Measurements from ENCODE around the gene PRUNE2.
"Not testable (repeated sequence)": the region's sequence is repeated elsewhere in the genome, so short reads cannot be mapped to it uniquely, and the experiment has no call there.

The PRUNE2 gene

DNA sequence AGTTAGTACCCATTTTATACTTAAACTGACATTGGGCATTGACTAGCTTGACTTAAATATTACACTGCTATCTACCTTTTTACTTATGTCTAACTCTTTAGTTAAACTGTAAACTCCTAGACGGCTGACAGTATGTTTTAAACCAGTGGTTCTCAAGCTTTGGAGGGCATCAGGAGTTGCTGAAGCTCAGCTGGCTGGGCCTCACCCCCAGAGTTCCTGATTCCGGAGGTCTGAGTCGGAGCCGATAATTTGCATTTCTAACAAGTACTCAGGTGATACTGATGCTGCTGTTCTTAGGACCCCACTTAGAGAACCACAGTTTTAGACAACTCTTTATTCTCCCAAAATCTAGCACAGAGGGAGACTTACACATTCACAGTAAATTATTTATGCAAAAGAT, 205.0 kb downstream of the PRUNE2 start:
- no peak for DNase-seq (ENCODE audit: low read depth in 1 of 2, low spot score in 1 of 2)

DNA sequence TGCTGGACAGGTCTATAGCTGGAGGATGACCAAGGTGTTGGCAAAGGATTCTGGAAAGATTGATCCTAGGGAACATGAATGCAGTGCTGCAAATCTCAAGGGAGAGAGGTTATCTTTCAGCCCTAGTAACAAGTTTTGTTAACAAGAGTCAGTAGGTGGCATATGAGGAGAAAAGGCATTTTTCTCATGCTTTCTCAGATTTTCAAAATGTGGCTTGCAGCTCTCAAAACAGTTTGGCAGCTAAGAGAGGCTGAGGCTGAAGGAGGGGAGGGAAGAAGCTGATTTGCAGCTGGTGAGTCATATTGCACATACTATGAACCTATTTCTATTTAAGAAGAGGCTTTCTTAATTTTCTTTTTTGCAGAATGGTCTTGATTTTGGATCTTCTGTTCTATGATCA, 205.9 kb downstream of the PRUNE2 start:
- DNase-seq (ENCODE audit: low read depth in 1 of 2, low spot score in 1 of 2): no peak

DNA sequence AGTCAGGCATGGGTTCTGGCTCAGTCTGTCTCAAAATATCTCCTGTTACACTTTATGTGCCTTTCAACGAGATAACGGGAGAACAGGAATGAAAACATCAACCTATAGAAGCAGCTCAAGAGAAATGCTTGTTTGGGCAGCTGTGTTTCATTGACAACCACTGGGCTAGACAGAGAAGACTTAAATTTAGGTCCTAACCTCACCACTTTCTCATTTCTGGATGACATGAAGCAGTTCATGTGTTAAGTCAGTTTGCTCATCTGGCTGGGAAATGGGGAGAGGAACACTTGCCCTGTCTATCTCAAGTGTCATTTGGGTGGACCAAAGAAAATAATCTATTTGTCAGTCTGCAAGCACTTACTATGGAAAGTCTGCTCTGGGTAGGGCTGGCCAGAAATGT, 208.4 kb downstream of the PRUNE2 start:
- DNase-seq (ENCODE audit: low read depth in 1 of 2, low spot score in 1 of 2): no peak

DNA sequence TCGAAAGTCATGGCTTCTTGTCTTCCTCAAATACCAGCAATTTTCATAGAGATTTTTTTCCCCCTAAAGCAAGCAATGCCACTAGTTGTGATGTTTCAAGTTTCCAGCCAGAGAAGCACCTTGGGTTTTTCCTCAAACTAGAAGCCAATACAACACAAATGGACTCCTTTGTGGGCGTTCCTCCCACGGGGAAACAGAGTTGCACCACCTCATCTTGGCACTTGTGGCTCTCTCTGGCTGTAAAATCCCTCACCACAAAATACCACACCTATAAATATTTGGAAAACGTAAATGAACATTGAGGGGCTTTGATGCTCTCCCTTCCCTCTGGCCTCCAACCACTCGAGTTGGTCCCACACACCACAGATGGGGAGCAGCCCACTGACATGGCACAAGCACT, 208.8 kb downstream of the PRUNE2 start:
- DNase-seq (ENCODE audit: low read depth in 1 of 2, low spot score in 1 of 2): no peak

DNA sequence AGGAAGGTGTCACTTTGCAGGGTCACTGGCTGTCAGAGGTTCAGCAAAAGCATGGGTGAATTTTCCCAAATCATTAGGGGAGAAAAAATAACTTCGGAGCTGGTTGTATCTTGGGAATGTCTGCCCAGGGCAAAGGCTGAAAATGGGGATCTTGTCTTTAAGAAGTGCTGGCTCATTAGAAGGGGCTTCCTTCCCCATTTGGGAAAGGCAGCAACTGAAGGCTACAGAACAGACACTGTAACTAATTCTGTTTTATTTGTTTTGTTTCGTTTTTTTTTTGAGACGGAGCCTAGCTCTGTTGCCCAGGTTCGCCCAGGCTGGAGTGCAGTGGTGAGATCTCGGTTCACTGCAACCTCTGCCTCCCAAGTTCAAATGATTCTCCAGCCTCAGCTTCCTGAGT, 212.0 kb downstream of the PRUNE2 start:
- DNase-seq (ENCODE audit: low read depth in 1 of 2, low spot score in 1 of 2): no peak

DNA sequence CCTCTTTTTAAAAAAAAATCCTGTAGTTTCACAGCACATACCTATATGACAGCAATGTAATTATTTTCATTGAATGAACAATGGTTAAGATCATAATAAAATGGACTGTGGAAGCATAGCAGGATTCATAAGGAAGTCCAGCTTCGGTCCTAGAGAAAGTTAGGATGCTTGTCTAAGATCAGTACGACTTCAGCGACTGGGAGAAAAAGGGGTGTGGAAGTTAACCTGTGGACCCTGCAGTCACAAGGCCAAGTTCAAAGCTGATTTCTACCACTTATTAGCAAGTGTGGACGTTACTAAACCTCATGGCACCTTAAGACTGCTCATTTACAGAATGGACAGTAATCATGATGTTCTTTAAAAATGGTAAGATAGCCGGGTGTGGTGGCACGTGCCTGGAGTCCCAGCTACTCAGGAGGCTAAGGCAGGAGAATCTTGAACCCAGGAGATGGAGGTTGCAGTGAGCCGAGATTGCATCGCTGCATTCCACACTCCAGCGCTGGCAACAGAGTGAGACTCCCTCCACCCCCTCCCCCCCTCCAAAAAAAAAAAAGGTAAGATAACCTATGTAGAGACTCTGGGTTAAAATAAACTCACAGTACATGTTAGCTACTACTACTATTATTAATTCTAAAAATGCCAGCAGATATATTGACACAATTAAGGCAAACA, 213.3 kb downstream of the PRUNE2 start:
- no peak for DNase-seq (ENCODE audit: low read depth in 1 of 2, low spot score in 1 of 2)

DNA sequence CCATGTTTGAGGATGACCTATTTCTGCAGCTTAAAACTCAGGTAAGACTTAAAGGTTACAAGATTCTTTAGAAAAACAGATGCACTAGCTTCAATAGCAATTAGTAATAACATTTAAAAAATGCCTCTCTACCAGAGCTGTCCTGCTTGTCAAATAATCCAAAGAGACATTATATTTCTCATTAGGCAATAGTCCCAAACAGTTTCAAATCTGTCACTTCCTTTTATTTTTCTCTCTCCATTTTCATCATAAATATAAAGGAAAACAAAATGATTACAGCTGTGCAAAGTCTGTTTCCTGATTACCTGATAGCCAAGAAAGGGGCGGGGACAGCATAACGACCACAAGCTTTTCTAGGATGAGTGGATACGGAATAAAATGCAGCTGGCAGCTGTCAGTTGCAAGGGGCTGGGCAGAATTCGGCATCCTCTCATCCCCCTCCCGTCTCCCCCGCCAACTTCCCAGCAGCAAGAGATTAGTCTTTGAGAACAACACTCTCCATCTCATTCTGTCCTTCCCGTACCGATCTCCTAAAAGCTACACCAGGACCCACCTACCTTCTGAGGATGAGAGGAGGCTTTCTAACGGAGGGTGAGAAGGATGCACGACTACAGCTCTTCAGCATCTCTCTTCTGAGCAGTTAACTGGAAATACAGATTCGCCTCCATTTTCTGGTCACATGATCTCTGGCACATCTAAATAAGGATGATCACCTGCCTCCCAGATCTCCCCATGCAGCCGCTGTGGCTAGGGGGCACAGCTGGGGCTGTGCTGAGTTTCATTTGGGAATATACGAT, 214.2 kb downstream of the PRUNE2 start:
- no peak for DNase-seq (ENCODE audit: low read depth in 1 of 2, low spot score in 1 of 2)

DNA sequence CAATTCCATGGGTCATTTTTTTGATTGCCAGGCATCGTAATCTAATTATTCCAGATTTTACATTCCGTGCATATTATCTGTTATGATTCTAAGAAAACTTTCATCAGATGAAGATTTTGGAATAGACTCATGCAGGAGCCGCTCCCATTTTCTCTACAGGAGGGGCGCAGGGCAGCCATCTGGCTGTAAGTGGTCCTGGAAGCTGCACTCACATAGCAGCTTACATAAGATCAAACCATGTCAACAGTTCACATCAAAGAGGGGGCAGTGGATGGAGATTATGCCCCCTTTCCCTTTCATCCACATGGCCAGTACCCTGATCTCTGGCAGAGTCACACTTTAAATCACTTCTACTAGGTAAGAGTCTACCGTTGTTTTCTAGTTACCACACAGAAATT, 214.9 kb downstream of the PRUNE2 start:
- no peak for DNase-seq (ENCODE audit: low read depth in 1 of 2, low spot score in 1 of 2)

DNA sequence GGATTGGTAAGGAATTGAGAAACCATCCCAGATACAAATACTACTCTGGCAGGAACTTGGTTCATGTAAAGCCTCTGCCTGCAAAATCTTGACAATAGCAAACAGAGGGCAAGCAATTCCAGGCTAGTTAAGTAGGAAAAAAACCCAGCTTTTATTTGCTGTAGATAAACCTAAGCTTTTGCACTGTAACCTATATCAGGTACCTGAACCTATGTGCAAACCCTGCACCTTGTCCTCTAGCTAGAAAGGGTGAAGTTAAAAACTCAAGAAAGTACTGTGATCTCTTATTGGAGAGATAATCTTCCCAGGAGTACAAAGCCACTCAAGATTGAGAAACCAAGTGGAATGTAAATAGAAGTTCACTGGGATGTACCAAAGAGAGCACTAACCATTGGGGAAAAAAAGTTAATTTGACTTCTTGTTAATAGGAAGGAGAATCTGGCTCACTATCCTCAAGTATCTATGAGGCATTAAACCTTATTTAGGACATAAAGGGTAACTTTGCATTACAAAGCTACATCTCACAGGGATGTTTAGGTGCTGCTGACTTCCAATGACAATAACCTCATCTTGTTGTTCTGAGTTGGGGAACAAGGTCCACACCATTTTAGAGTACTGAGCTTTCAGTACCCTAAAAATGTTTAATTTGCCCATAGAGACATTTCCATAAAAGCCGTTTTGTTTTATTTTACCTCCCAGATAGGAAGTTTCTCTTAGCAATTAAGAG, 215.5 kb downstream of the PRUNE2 start:
- DNase-seq (ENCODE audit: low read depth in 1 of 2, low spot score in 1 of 2): no peak

DNA sequence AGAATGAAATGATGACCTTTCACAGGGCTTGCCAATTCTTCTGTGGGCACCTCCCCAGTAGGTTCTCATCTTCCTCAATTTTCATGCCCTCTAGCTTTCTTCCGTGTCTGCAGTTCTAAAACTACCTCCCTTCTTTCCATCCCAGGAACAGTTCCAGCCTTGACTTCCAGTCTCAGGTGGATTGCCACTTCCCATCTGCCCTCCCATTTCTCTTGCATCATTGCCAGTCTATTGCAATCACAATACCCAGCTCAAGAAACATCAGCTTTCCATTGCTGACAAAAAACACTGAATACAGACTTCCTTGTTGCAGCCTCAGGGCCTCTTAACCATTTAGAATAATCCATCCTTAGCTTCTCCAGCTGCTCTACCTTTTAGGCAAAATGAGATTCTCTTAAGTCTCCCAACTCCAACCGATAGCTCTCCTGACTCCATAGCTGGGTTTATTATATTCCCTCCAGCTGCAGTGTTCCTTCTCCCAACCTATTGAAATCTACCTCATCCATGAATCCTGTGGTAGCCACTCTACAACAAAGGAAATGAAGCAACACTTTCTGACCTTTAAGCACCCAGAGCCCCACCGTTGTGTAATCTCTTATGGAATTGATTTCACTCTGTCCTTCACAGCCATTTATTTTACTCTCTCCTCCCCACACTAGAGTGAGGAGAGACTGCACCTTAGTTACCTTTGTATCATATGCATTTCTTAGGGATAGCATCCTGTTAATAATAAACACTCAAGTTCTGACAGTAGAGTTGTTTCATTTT, 217.3 kb downstream of the PRUNE2 start:
- DNase-seq (ENCODE audit: low read depth in 1 of 2, low spot score in 1 of 2): no peak

DNA sequence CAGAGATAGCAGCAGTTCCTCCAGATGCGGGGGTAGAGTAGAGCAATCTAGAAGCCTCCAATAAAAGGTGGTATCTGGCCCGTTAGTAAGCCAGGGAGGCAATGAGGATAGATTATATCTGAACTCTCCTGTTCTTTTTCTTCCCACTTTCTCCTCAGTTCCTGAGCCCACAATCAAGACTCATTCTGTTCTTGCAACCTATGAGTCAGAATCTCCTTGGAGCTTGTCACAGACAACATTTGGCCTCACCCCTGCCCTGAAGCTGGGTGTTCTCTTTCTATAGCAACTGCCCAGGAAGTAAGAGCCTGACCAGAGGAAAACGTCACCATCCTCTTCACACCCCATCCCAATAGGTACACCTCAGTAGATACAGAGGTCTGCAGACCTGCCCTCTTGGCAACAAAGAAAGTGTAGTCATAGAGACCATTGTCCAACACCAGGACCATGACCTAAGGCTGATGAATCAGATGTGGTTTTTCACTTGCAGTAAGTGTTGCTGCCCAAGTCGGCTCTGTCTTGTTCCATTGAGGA, 218.0 kb downstream of the PRUNE2 start:
- DNase-seq (ENCODE audit: low read depth in 1 of 2, low spot score in 1 of 2): no peak

DNA sequence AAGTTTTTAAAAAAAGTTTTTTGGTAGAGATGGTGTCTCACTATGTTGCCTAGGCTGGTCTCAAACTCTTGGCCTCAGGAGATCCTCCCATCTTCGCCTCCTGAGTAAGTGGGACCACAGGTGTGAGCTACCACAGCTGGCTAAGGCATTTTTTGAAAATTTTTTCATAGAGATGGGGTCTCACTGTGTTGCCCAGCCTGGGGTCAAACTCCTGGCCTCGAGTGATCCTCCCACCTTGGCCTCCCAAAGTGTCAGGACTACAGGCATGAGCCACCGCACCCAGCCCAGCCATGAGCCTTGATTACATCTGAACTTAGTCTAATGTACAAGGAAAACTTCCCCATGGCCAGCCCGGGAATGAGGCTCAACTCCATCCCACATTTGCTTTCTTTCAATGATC, 219.2 kb downstream of the PRUNE2 start:
- no peak for DNase-seq (ENCODE audit: low read depth in 1 of 2, low spot score in 1 of 2)

DNA sequence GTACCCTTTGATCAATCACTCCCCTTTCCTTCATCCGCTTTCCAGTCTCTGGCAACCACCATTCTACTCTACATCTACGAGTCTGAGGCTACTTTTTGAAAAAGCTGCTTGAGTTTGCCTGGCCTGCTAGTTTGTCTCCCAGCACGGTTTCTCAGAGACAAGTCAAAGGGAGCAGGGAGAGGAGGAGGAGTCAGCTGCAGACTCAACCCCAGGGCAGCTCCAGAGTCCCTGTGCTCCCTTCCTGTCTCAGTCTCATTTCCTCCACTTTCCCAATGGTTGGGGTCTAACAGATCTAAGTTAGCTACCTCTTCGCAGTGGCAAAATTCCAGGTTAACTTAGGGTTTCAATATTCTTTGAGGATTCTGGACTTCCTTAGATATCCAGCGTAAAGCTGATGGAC, 221.7 kb downstream of the PRUNE2 start:
- no peak for DNase-seq (ENCODE audit: low read depth in 1 of 2, low spot score in 1 of 2)

DNA sequence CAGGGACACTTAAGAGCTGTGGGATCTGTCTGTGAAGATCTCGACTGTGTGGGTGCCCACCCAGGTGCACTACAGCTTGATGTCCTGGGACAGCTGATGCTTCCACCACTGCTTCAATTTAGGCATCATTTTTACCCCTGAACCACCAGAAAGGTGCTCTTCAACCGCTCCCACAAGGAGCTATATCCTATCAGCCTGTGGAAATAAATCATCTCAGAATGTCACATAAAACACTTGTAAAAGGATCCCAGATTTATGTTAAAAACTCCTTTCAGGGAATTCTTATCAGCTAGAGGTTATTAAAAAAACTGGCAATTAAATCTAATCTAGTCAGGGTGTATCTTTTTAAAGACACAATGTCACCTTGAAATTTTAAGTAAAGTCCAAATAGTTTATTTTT, 224.4 kb downstream of the PRUNE2 start:
- DNase-seq (ENCODE audit: low read depth in 1 of 2, low spot score in 1 of 2): no peak

DNA sequence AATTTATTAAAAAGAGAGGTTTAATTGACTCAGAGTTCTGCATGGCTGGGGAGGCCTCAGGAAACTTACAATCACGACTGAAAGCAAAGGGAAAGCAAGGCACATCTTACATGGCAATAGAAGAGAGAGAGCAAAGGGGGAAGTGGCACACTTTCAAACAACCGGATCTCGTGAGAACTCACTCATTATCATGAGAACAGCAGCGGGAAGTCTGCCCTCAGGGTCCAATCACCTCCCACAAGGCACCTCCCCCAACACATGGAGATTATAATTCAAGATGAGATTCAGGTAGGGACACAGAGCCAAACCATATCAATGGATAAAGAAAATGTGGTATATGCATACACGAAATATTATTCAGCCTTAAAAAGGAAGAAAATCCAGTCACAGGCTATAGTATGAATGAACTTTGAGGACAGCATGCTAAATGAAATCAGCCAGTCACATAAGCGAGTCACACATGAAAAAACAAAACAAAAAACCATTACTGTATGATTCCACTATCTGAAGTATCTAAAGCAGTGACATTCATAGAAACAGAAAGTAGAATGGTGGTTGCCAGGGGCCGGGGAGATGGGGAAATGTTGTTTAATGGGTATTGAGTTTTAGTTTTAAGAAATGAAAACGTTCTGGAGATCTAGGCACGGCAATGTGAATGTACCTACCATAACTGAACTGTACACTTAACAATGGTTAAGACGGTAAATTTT, 225.0 kb downstream of the PRUNE2 start:
- DNase-seq (ENCODE audit: low read depth in 1 of 2, low spot score in 1 of 2): no peak

DNA sequence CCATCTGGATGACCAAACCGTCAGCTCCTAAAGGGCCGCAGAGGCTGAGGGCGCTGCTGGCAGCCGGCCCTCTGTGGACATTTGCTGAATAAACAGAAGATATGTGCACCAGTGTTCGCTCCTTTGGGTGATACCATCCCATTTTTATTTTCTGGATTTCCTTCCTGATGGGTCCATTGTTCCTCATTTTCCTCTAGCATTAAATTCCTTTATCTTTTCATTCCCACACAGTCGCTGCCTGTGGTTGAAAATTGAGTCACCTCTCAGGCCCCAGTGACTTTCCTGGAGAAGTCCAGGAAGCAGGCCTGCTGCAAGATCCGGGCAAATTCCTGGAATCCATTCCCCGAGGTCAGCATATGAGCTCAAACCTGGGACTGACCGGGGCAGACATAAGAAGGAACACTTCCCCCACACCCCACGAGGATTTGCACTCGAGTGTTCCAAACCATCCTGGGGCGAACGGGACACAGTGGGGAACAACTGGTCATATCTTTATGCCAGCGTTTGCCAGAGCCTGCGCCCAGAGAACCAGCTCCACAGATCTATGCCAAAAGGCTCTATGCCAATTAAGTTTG, 228.3 kb downstream of the PRUNE2 start:
- DNase-seq (ENCODE audit: low read depth in 1 of 2, low spot score in 1 of 2): no peak

DNA sequence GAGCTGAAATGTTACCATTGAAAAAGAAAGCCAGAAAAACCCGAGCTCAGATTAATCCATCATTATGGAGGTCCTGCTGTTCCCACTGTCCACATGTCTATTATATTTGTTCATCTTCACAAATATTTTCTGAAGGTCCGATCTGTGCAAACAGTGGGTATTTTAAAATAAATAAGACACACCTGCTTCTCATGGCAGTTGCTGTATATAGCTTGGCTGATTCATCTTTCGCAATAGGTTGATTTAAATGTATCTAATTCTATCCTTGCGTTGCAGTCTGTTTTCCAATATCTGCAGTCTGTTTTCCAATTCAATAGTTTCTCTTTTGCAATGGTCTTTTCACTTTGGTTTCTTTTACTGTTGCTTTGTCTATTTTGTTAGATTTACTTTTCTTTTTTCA, 229.1 kb downstream of the PRUNE2 start:
- DNase-seq (ENCODE audit: low read depth in 1 of 2, low spot score in 1 of 2): no peak

DNA sequence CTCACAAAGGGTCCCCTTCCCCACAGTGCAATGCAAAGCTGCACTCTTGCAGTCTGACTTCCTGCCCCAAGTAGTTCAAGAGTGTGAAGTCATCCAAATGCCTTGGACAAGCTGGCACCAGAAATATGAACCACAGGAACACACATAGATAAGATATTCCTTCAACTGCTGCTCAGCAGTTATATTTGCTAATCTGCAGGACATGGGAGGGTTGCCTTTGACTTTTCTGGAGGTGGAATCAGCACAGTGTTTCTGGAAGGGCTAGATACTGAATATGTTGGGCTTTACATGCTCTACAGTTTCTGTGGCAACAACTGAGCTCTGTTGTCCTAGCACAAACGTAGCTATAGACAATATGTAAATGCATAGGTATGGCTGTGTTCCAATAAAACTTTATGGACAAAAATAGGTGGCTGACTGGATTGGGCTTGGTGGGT, 238.4 kb downstream of the PRUNE2 start:
- no peak for DNase-seq (ENCODE audit: low read depth in 1 of 2, low spot score in 1 of 2)

DNA sequence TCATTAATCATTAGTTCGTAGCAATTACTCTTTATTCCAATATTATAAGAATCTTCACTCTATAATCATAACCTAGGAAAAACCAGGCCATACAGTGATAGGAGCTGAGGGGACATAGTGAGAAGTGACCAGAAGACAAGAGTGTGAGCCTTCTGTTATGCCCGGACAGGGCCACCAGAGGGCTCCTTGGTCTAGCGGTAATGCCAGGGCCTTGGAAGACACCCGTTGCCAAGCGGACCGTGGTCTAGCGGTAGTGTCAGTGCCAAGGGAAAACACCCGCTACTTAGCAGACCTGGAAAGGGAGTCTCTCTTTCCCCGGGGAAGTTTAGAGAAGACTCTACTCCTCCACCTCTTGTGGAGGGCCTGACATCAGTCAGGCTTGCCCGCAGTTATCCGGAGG, 239.9 kb downstream of the PRUNE2 start:
- not testable (repeated sequence) for DNase-seq (ENCODE audit: low read depth in 1 of 2, low spot score in 1 of 2)

DNA sequence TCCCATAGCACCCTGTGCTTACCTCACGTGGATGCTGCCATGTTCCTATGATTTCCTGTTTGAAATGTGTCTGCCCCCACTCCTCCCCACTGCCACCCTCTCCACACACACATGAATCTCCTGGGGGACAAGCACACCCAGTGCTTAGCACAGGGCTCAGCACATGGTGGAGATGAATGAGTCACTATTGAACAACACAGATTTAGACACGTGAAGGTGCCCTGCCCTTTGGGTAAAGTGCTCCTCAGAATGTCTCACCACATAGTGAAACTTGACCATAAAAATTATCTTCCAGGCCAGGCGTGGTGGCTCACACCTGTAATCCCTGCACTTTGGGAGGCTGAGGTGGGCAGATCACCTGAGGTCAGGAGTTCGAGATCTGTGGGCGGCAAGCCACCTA, 240.5 kb downstream of the PRUNE2 start:
- no peak for DNase-seq (ENCODE audit: low read depth in 1 of 2, low spot score in 1 of 2)

Measured in activated CD4-positive, alpha-beta T cell treated with anti-CD3 and anti-CD28 coated beads, Interleukin-2, amount 50 U/mL, for 24 hours (primary cell).